GM21390 (cell line): ENCODE measurements around the gene REV3L.
"Not testable (repeated sequence)": the region's sequence is repeated elsewhere in the genome, so short reads cannot be mapped to it uniquely, and the experiment has no call there.

Source experiments
- ATAC-seq: cut with Tn5 transposase; IDR thresholded peaks from one replicate; pipeline ENCODE4 v1.9.1; 2021; ENCODE audit not compliant: unreplicated experiment

The REV3L gene

GRCh38 chr6:111381123-111381522 is 101.9 kb downstream of the REV3L start:
- no peak for ATAC-seq

- no peak for ATAC-seq
Measured at GRCh38 chr6:111379831-111380230, 103.2 kb downstream of the REV3L start.

- no peak for ATAC-seq
Measured at GRCh38 chr6:111379302-111379701, 103.7 kb downstream of the REV3L start.

- no peak for ATAC-seq
Measured at GRCh38 chr6:111377558-111378120, 105.4 kb downstream of the REV3L start.

- ATAC-seq, result no peak
Measured at GRCh38 chr6:111367393-111368088, 115.5 kb downstream of the REV3L start.

GRCh38 chr6:111361648-111362047 is 121.4 kb downstream of the REV3L start:
- ATAC-seq, result no peak

- no peak for ATAC-seq
Measured at GRCh38 chr6:111358454-111358853, 124.6 kb downstream of the REV3L start.

GRCh38 chr6:111357705-111358104 is 125.3 kb downstream of the REV3L start:
- no peak for ATAC-seq

- no peak for ATAC-seq
Measured at GRCh38 chr6:111356551-111356950, 126.5 kb downstream of the REV3L start.

- no peak for ATAC-seq
Measured at GRCh38 chr6:111354758-111355555, 128.1 kb downstream of the REV3L start.

- ATAC-seq, result no peak
Measured at GRCh38 chr6:111353912-111354462, 129.0 kb downstream of the REV3L start.

GRCh38 chr6:111347589-111347988 is 135.4 kb downstream of the REV3L start:
- no peak for ATAC-seq

GRCh38 chr6:111342913-111343312 is 140.1 kb downstream of the REV3L start:
- ATAC-seq, result no peak

- peak; percentile 19 for ATAC-seq
Measured at GRCh38 chr6:111339294-111339693, 143.7 kb downstream of the REV3L start.

- ATAC-seq, result peak; percentile 99
Measured at GRCh38 chr6:111338843-111339242, 144.2 kb downstream of the REV3L start.

- no peak for ATAC-seq
Measured at GRCh38 chr6:111337829-111338236, 145.2 kb downstream of the REV3L start.

GRCh38 chr6:111329882-111330633 is 153.0 kb downstream of the REV3L start:
- peak; percentile 84 for ATAC-seq

- ATAC-seq, result no peak
Measured at GRCh38 chr6:111326563-111326962, 156.5 kb downstream of the REV3L start.

- no peak for ATAC-seq
Measured at GRCh38 chr6:111322145-111322544, 160.9 kb downstream of the REV3L start.

- not testable (repeated sequence) for ATAC-seq
Measured at GRCh38 chr6:111307950-111308349, 175.1 kb downstream of the REV3L start.

GRCh38 chr6:111307275-111307858 is 175.7 kb downstream of the REV3L start:
- ATAC-seq, result no peak
